Psoas muscle (tissue), 8 donors: ENCODE measurements around the gene ATP8A2. TPM values are rescaled to one million over a fixed set of nuclear protein-coding genes. Genes with fewer than 3 reads are reported as not detected.
"Not testable (repeated sequence)": the region's sequence is repeated elsewhere in the genome, so short reads cannot be mapped to it uniquely, and the experiment has no call there.

Experiments
- ATAC-seq, 4 donors: fragments of 200-7000 bp; cut with Tn5 transposase; one replicate each; pipeline ENCODE4 v1.9.1; 2020; ENCODE audit warnings: moderate library complexity in 3 of 4, mild to moderate bottlenecking in 2 of 4
- DNase-seq, 2 donors: peaks; one replicate each; pipeline ENCODE4 v3.0.0-alpha.2; 2020
- H3K27ac ChIP-seq: fragments of 200-600 bp; one replicate; pipeline ENCODE4 v1.8.0; 2022
- H3K27me3 ChIP-seq, 3 donors: fragments of 200-600 bp in 1 of 3; one replicate each; pipeline versions ENCODE4 v1.6.1 to v1.8.0; 2013 to 2022; ENCODE audit warnings: low read length in 2 of 3, mild to moderate bottlenecking in 2 of 3, moderate library complexity in 1 of 3; ENCODE audit not compliant: insufficient read depth in 3 of 3
- H3K36me3 ChIP-seq, 2 donors: fragments of 200-600 bp in 1 of 2; one replicate each; pipeline versions ENCODE4 v1.6.1 to v1.8.0; 2013 to 2022; ENCODE audit warnings: low read depth in 1 of 2, mild to moderate bottlenecking in 1 of 2, moderate library complexity in 1 of 2; ENCODE audit not compliant: insufficient read depth in 1 of 2
- H3K4me1 ChIP-seq: fragments of 200-600 bp; one replicate; pipeline ENCODE4 v1.8.0; 2022
- H3K4me3 ChIP-seq: fragments of 200-600 bp; one replicate; pipeline ENCODE4 v1.8.0; 2022; ENCODE audit warnings: mild to moderate bottlenecking
- H3K9me3 ChIP-seq: fragments of 200-600 bp; one replicate; pipeline ENCODE4 v1.8.0; 2022
- WGBS, 3 donors: extraction: QIAGEN DNeasy Blood & Tissue Kit; methylation state at CpG; one replicate each; pipeline versions ENCODE4 v1.1.6 to v1.1.7; 2013; 5-methylcytosine and 5-hydroxymethylcytosine counted together
- intact Hi-C, 2 donors: fragments of 100-400 bp; cut with DNase I; formaldehyde crosslinking; loops; one replicate each; pipeline versions ENCODE4 v1.11.0 to v1.14.2; 2022
- polyA plus RNA-seq, 3 donors: library from polyadenylated mRNA; stranded (reverse); fragments of 200-250 nt; gene quantifications; one replicate each; pipeline ENCODE4 v1.2.3, GENCODE V29; 2013
- total RNA-seq, 4 donors: library from RNA; stranded (reverse); fragmentation: NEBNext Ultra II Directional in 2 of 4; extraction: Animal tissue kit (Norgen Biotek cat#: 25700) in 2 of 4; gene quantifications; one replicate each; pipeline versions ENCODE4 v1.2.1 to v1.2.4, GENCODE V29; 2021 to 2023
- TF ChIP-seq, protein P1 (sequence below): fragments of 200-600 bp; IDR thresholded peaks from one replicate; pipeline ENCODE4 v1.8.0; 2022; ENCODE audit warnings: antibody characterized with exemption
- donor health status: healthy with polysubstance abuse.
- donor health status: DM: no; HTN: no; CAD: no; lungs with moderate emphysema.
- donor health status: Bipolar disorder and iron deficiency.
- donor health status: healthy.
- donor health status: DM: yes; HTN: yes; CAD: no.
- donor health status: DM: no; HTN: no; CAD: no.
- donor health status: DM: no; HTN: no; CAD: no.
- donor health status: DM: yes; HTN: yes; CAD: no.

The ATP8A2 gene
- total and polyA plus RNA-seq, 7 donors: 0.02 to 0.22 (median 0.04) TPM; not detected in 2

DNA sequence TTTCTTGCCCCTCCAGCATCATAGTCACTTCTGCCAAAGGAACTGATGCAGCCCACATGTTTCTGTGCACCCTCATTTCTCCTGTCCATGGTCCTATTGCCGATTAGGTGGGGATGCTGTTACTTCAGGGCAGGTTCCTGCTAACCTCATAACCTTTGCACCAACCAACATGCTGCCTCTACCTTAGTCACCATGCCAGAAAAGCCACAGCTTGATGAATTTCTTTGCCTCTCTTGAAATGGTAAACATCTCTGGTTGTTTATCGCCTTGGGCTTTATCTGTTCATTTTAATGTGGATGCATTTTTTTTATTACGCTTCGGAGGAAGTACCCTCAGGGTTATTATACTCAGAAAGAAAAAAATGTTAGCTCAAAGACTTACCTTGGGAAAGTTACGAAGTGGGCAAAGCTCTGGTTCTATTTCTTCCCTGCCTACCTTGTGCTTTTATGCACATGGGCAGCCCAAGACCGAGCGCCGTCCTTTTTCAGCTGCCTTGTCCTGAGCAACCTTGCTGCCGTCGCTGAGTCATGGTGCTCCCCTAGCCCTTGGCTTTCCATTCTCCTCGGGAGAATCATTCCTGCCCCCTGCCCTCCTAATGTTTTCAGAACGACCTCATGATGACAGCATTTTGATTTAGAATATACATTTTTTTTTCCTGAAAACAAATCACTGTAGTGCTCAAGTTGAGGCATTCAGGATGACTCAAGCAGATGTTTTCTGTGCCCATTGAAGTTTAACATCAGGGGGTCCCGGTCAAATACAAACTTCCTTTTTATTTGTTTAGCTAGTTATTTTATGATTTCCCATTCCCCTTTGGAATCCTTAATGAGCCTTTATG, 400.1 kb downstream of the ATP8A2 start:
- DNase-seq: no peak
- WGBS, 3 donors: 73 to 76% (median 75%) methylated on average over 13 of the region's 13 CpGs
- TF ChIP-seq, protein P1, sequence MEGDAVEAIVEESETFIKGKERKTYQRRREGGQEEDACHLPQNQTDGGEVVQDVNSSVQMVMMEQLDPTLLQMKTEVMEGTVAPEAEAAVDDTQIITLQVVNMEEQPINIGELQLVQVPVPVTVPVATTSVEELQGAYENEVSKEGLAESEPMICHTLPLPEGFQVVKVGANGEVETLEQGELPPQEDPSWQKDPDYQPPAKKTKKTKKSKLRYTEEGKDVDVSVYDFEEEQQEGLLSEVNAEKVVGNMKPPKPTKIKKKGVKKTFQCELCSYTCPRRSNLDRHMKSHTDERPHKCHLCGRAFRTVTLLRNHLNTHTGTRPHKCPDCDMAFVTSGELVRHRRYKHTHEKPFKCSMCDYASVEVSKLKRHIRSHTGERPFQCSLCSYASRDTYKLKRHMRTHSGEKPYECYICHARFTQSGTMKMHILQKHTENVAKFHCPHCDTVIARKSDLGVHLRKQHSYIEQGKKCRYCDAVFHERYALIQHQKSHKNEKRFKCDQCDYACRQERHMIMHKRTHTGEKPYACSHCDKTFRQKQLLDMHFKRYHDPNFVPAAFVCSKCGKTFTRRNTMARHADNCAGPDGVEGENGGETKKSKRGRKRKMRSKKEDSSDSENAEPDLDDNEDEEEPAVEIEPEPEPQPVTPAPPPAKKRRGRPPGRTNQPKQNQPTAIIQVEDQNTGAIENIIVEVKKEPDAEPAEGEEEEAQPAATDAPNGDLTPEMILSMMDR: no peak
- Histone ChIP-seq H3K27me3 (peaks cover 0 to 2% (median 0%) of the 10 kb centered on the region in 3 donors), H3K9me3 (no peaks in the 10 kb centered on the region), H3K4me1 (no peaks in the 10 kb centered on the region), H3K4me3 (no peak overlapping the region), H3K27ac (no peak overlapping the region), H3K36me3 (no peaks in the 10 kb centered on the region)
- ATAC-seq: no peak
- intact Hi-C loops: no loop called here

DNA sequence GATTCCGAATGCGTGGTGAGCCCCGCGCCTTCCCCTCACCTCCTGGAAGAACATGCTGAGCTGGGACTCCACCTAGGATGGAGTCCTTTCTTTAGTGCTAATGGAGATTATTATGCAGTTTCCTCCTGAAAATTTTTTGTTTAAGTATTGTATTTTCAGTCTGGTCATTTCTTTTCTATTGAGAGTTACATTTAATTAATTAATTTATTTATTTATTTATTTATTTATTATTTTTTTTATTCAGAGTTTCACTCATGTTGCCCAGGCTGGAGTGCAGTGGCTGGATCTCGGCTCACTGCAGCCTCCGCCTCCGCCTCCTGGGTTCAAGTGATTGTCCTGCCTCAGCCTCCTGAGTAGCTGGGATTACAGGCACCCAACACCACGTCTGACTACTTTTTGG, 400.8 kb downstream of the ATP8A2 start:
- H3K9me3 ChIP-seq, intact Hi-C loops, H3K36me3 ChIP-seq, DNase-seq, H3K27me3 ChIP-seq, H3K27ac ChIP-seq, H3K4me3 ChIP-seq, ATAC-seq, H3K4me1 ChIP-seq: not testable (repeated sequence)
- 86 to 95% (median 93%) methylated on average over 8 of the region's 8 CpGs for WGBS, 3 donors

DNA sequence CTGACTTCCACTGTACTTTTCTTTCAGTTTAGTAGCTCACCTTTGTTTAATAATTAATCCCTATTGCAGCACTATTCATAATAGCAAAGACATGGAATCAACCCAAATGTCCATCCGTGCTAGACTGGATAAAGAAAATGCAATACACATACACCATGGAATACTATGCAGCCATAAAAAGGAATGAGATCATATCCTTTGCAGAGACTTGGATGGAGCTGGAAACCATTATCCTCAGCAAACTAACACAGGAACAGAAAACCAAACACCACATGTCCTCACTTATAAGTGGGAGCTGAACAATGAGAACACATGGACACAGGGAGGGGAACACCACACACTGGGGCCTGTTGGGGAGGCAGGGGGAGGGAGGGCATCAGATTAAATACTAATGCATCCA, 402.3 kb downstream of the ATP8A2 start:
- H3K36me3 ChIP-seq, intact Hi-C loops, H3K27ac ChIP-seq, H3K27me3 ChIP-seq, DNase-seq, ATAC-seq, H3K9me3 ChIP-seq, H3K4me3 ChIP-seq: not testable (repeated sequence)
- peaks cover 15% of the 10 kb centered on the region for H3K4me1 ChIP-seq
- 86 to 100% (median 93%) methylated on average over 1 of the region's 1 CpG for WGBS, 3 donors

DNA sequence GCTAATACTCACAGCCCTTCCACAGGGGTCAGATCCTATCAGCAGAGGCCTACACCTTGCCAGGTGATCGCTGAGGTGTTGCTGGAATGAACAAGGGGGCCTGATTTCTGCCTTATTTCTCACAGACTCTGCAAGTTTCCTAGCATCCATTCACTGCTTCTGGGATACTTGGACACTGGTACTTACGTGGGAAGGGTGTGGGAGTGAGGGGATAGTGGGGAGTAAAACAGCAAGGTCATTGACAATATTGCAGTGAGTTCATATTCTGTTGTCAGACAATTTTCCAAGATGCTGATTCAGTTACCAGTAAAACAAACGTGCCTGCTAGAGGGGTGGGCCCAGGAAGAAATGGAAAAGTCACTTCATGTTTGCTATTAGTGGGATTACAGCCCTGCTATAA, 403.5 kb downstream of the ATP8A2 start:
- H3K4me3 ChIP-seq: no peak overlapping the region
- intact Hi-C loops: no loop called here
- no peaks in the 10 kb centered on the region for H3K36me3 ChIP-seq
- peaks cover 0 to 2% (median 0%) of the 10 kb centered on the region in 3 donors for H3K27me3 ChIP-seq
- DNase-seq (no peak), ATAC-seq (no peak)
- WGBS, 3 donors: 84 to 89% (median 87%) methylated on average over 3 of the region's 3 CpGs
- peaks cover 15% of the 10 kb centered on the region for H3K4me1 ChIP-seq
- no peak overlapping the region for H3K27ac ChIP-seq
- H3K9me3 ChIP-seq: no peaks in the 10 kb centered on the region
- TF ChIP-seq, protein P1: no peak

DNA sequence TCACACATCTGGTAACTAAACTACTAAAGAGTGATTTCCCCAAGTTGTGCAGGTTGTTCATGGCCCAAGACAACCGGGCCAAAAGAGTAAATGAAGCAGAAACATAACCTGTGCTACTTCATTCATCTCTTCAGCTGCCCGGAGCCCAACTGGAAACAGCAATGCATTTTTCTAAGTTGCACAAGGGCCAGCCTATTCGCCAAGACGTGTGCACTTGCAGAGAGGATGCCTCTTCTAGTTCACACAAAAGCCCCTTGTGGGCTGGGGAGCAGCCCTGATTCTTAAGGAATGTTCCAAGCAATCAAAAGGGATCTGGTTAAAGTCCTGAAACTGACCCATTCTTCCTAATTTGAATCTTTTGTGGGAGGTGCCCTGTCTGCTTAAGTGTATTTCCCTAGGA, 404.2 kb downstream of the ATP8A2 start:
- Histone ChIP-seq H3K27me3 (peaks cover 0 to 2% (median 0%) of the 10 kb centered on the region in 3 donors), H3K27ac (no peak overlapping the region), H3K9me3 (no peaks in the 10 kb centered on the region), H3K4me1 (peaks cover 15% of the 10 kb centered on the region), H3K36me3 (no peaks in the 10 kb centered on the region), H3K4me3 (no peak overlapping the region)
- 18 to 46% (median 28%) methylated on average over 4 of the region's 4 CpGs for WGBS, 3 donors
- peak in 3 of 4 donors; percentile 48 to 61 (median 55) for ATAC-seq
- no peak for DNase-seq
- TF ChIP-seq, protein P1: no peak
- intact Hi-C loops: no loop called here
